ENCODE data around the gene SMIM44.

GRCh38 chr19:3494559-3494958 is 11.3 kb upstream of the SMIM44 start:
- no peak for TF ChIP-seq CTCF (conservative IDR thresholded peaks at IDR 0.05)
- no peak for TF ChIP-seq ZFX (IDR thresholded peaks at IDR 0.05)

All from C4-2B (cell line).